ENCODE data around the gene IL17RA. TPM values are rescaled to one million over a fixed set of nuclear protein-coding genes. Genes with fewer than 3 reads are reported as not detected.

Gene IL17RA
- total and polyA plus RNA-seq, 8 donors, result 3.2 to 19.1 (median 8.7) TPM

DNA sequence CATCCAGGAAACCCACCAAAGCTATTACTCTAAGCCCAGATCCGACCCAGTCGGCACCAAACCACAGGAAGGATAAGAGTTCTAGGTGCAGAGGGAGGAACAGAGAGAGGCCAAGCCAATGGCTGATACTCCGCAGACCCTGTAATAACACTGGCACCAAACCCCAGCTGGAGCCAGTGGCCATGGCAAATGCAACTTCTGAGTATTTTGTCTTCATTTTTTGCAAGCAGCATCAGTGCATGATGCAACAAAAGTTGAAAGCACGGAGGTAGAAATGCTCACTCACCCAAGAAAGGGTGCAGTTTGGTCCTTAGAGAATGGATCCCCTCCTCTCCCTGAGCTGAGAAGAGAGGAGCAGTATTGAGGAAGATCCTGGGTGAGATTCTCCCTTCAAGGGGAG lies 33.5 kb downstream of the IL17RA start:
- intact Hi-C loops (cut with DNase I; ENCODE audit: low total_unique reads), result no loop called here
- WGBS, 5 donors, result 68 to 85% (median 80%) methylated on average over 4 of the region's 4 CpGs
- peaks cover 12 to 49% (median 20%) of the 10 kb centered on the region in 4 donors for H3K4me1 ChIP-seq
- no peaks in the 10 kb centered on the region for H3K36me3 ChIP-seq
- no peak overlapping the region for H3K4me3 ChIP-seq
- no peak for TF ChIP-seq CTCF (IDR thresholded peaks at IDR 0.05)
- H3K27ac ChIP-seq, result peak overlapping the region in 1 of 5 donors; percentile 36
- H3K9me3 ChIP-seq, result peaks cover 0 to 4% (median 0%) of the 10 kb centered on the region in 4 donors
- peaks cover 4 to 54% (median 35%) of the 10 kb centered on the region in 3 donors for H3K27me3 ChIP-seq
- no peak for DNase-seq

- peaks cover 0 to 4% (median 0%) of the 10 kb centered on the region in 4 donors for H3K9me3 ChIP-seq
- intact Hi-C loops (cut with DNase I; ENCODE audit: low total_unique reads), result no loop called here
- H3K27ac ChIP-seq, result no peak overlapping the region
- peaks cover 12 to 39% (median 20%) of the 10 kb centered on the region in 4 donors for H3K4me1 ChIP-seq
- TF ChIP-seq POLR2AphosphoS5 (IDR thresholded peaks at IDR 0.05), result no peak
- peak in 1 of 7 experiments; percentile 16 for TF ChIP-seq CTCF (IDR thresholded peaks at IDR 0.05)
- WGBS, 5 donors, result 28 to 42% (median 31%) methylated on average over 36 to 63 of the region's 63 CpGs
- H3K27me3 ChIP-seq, result peaks cover 4 to 63% (median 35%) of the 10 kb centered on the region in 3 donors
- H3K36me3 ChIP-seq, result no peaks in the 10 kb centered on the region
- peak overlapping the region in 1 of 4 donors; percentile 89 for H3K4me3 ChIP-seq
- DNase-seq, result peak in 1 of 2 donors; percentile 47
Measured at GRCh38 chr22:17119481-17120202, 34.8 kb downstream of the IL17RA start.

GRCh38 chr22:17120281-17120680 lies 35.5 kb downstream of the IL17RA start:
- 0 to 6% (median 0%) methylated on average over 3 to 45 of the region's 45 CpGs for WGBS, 5 donors
- Histone ChIP-seq H3K4me3 (peak overlapping the region; percentile 51 to 89 (median 62)), H3K27me3 (peaks cover 4 to 63% (median 35%) of the 10 kb centered on the region in 3 donors), H3K9me3 (peaks cover 0 to 4% (median 0%) of the 10 kb centered on the region in 4 donors), H3K27ac (no peak overlapping the region), H3K4me1 (peaks cover 12 to 38% (median 20%) of the 10 kb centered on the region in 4 donors), H3K36me3 (no peaks in the 10 kb centered on the region)
- intact Hi-C loops (cut with DNase I; ENCODE audit: low total_unique reads), result no loop called here
- TF ChIP-seq EP300 (IDR thresholded peaks at IDR 0.05), result no peak
- TF ChIP-seq POLR2A (IDR thresholded peaks at IDR 0.05), result no peak
- no peak for TF ChIP-seq CTCF (IDR thresholded peaks at IDR 0.05)
- no peak for TF ChIP-seq POLR2AphosphoS5 (IDR thresholded peaks at IDR 0.05)
- DNase-seq, result peak; percentile 51 to 88

- intact Hi-C loops (cut with DNase I; ENCODE audit: low total_unique reads), result no loop called here
- peak overlapping the region; percentile 51 to 89 (median 62) for H3K4me3 ChIP-seq
- no peak for DNase-seq
Measured at GRCh38 chr22:17120711-17121232, 36.0 kb downstream of the IL17RA start.

More at GRCh38 chr22:17120711-17121232, 36.0 kb downstream of the IL17RA start:
- H3K27ac ChIP-seq, result peak overlapping the region in 2 of 5 donors; percentile 18 to 55
- H3K27me3 ChIP-seq, result peaks cover 4 to 63% (median 35%) of the 10 kb centered on the region in 3 donors
- H3K36me3 ChIP-seq, result no peaks in the 10 kb centered on the region
- H3K9me3 ChIP-seq, result peaks cover 0 to 4% (median 0%) of the 10 kb centered on the region in 4 donors
- peaks cover 12 to 38% (median 20%) of the 10 kb centered on the region in 4 donors for H3K4me1 ChIP-seq
- TF ChIP-seq POLR2A (IDR thresholded peaks at IDR 0.05), result no peak
- TF ChIP-seq POLR2AphosphoS5 (IDR thresholded peaks at IDR 0.05), result no peak
- TF ChIP-seq EP300 (IDR thresholded peaks at IDR 0.05), result no peak
- no peak for TF ChIP-seq CTCF (IDR thresholded peaks at IDR 0.05)
- 0 to 2% (median 1%) methylated on average over 11 to 68 of the region's 70 CpGs for WGBS, 5 donors
